H1 (cell line): ENCODE data around the gene NFIA. TPM values are rescaled to one million over a fixed set of nuclear protein-coding genes. Genes with fewer than 3 reads are reported as not detected.

Source experiments
- CTCF ChIA-PET: fragments of 300-600 bp; sonication (Branson Sonifier 250); formaldehyde crosslinking; loops from one replicate; lab custom pipeline; 2021; ENCODE audit not compliant: partially characterized antibody; lab: Charles Lee
- POLR2A ChIA-PET: fragments of 300-600 bp; sonication (Branson Sonifier 250); formaldehyde crosslinking; loops from one replicate; lab custom pipeline; 2021; ENCODE audit warnings: inconsistent platforms; ENCODE audit not compliant: partially characterized antibody; lab: Charles Lee
- DNase-seq, 2 experiments: peaks; one replicate each; pipeline versions ENCODE4 v3.0.0 to v3.0.0-alpha.2; 2010 to 2022; ENCODE audit warnings: low spot score in 2 of 2, low read depth in 1 of 2, mixed read lengths in 1 of 2
- FAIRE-seq: peaks from 2 replicates; lab custom pipeline; 2011; peaks lifted over from hg19 to GRCh38; lab: Jason Lieb, UNC
- H2AFZ ChIP-seq: 2 replicates; pipeline ENCODE4 v1.8.1; 2012; ENCODE audit warnings: low read length, inconsistent platforms
- H2AK5ac ChIP-seq: 2 replicates; pipeline ENCODE4 v1.6.1; 2013; ENCODE audit warnings: low read depth, low read length
- H2BK120ac ChIP-seq: replicated peaks from 2 replicates; pipeline ENCODE3; 2013; ENCODE audit warnings: low read depth, low read length, inconsistent platforms
- H2BK12ac ChIP-seq: 2 replicates; pipeline ENCODE4 v1.6.1; 2013; ENCODE audit warnings: low read depth, low read length
- H2BK15ac ChIP-seq: 2 replicates; pipeline ENCODE4 v1.6.1; 2013; ENCODE audit warnings: low read length
- H2BK20ac ChIP-seq: 2 replicates; pipeline ENCODE4 v1.6.1; 2013; ENCODE audit warnings: low read length
- H2BK5ac ChIP-seq: 2 replicates; pipeline ENCODE4 v1.6.1; 2013; ENCODE audit warnings: low read depth, low read length
- H3K14ac ChIP-seq: 2 replicates; pipeline ENCODE4 v1.6.1; 2013; ENCODE audit warnings: inconsistent platforms; ENCODE audit not compliant: insufficient read length
- H3K18ac ChIP-seq: 2 replicates; pipeline ENCODE4 v1.6.1; 2013; ENCODE audit warnings: low read length; ENCODE audit errors: extremely low read depth
- H3K23ac ChIP-seq: 2 replicates; pipeline ENCODE4 v1.6.1; 2013; ENCODE audit warnings: inconsistent platforms; ENCODE audit not compliant: insufficient read length
- H3K23me2 ChIP-seq: 2 replicates; pipeline ENCODE4 v1.6.1; 2013; ENCODE audit warnings: low read depth, low read length
- H3K27ac ChIP-seq: 2 replicates; pipeline ENCODE4 v1.6.1; 2011; ENCODE audit warnings: low read depth, low read length, inconsistent platforms
- H3K27me3 ChIP-seq, 4 experiments: replicated peaks in 1 of 4; 1 replicate in 1 of 4; 2 replicates in 3 of 4; pipeline versions ENCODE4 v1.6.1 to v1.8.1; 2011 to 2013; ENCODE audit warnings: low read length in 3 of 4, mild to moderate bottlenecking in 3 of 4, inconsistent platforms in 2 of 4, mixed read lengths in 2 of 4, moderate library complexity in 1 of 4; ENCODE audit not compliant: control insufficient read depth in 3 of 4, insufficient read depth in 3 of 4; ENCODE audit errors: extremely low read depth in 1 of 4
- H3K36me3 ChIP-seq, 4 experiments: 2 replicates each; pipeline versions ENCODE4 v1.6.1 to v1.8.1; 2011 to 2013; ENCODE audit warnings: mild to moderate bottlenecking in 4 of 4, low read length in 3 of 4, moderate library complexity in 2 of 4, control low read depth in 1 of 4, inconsistent platforms in 1 of 4; ENCODE audit not compliant: insufficient read depth in 4 of 4, control insufficient read depth in 2 of 4
- H3K4ac ChIP-seq: replicated peaks from 2 replicates; pipeline ENCODE3; 2013; ENCODE audit warnings: low read length, low read depth, mixed read lengths, inconsistent platforms; ENCODE audit not compliant: insufficient read length
- H3K4me1 ChIP-seq, 4 experiments: replicated peaks in 1 of 4; 1 replicate in 1 of 4; 2 replicates in 3 of 4; pipeline versions ENCODE4 v1.6.1 to v1.8.1; 2011 to 2013; ENCODE audit warnings: low read length in 3 of 4, inconsistent platforms in 2 of 4, mixed read lengths in 1 of 4; ENCODE audit not compliant: insufficient read depth in 4 of 4, control insufficient read depth in 3 of 4
- H3K4me2 ChIP-seq, 2 experiments: 2 replicates each; pipeline versions ENCODE4 v1.6.1 to v1.8.1; 2011 to 2013; ENCODE audit warnings: low read depth in 2 of 2, low read length in 2 of 2, control low read depth in 1 of 2, inconsistent platforms in 1 of 2, mild to moderate bottlenecking in 1 of 2; ENCODE audit not compliant: insufficient read depth in 1 of 2
- H3K4me3 ChIP-seq, 4 experiments: fragments of 200-600, 300-600 bp in 1 of 4; sonication (generic), shearing (Covaris generic), sonication (Bioruptor Twin) in 1 of 4; 2 replicates each; pipeline versions ENCODE4 v1.5.1 to v1.8.1; 2011 to 2016; ENCODE audit warnings: low read length in 4 of 4, low read depth in 3 of 4, control low read depth in 2 of 4, inconsistent platforms in 2 of 4, mild to moderate bottlenecking in 2 of 4, mixed read lengths in 1 of 4, moderate library complexity in 1 of 4; ENCODE audit not compliant: insufficient read depth in 2 of 4; ENCODE audit errors: extremely low read depth in 1 of 4
- H3K56ac ChIP-seq: replicated peaks from 2 replicates; pipeline ENCODE3; 2013; ENCODE audit warnings: low read depth, mild to moderate bottlenecking, mixed read lengths, low read length, inconsistent platforms; ENCODE audit not compliant: insufficient read length
- H3K79me1 ChIP-seq: 2 replicates; pipeline ENCODE4 v1.6.1; 2013; ENCODE audit warnings: low read depth, low read length, control low read depth
- H3K79me2 ChIP-seq, 2 experiments: 2 replicates each; pipeline versions ENCODE4 v1.6.1 to v1.8.1; 2012 to 2013; ENCODE audit warnings: low read length in 2 of 2, mild to moderate bottlenecking in 2 of 2, inconsistent platforms in 1 of 2; ENCODE audit not compliant: insufficient read depth in 2 of 2, control insufficient read depth in 1 of 2
- H3K9ac ChIP-seq, 4 experiments: replicated peaks in 1 of 4; 1 replicate in 1 of 4; 2 replicates in 3 of 4; pipeline versions ENCODE4 v1.6.1 to v1.8.1; 2011 to 2013; ENCODE audit warnings: low read depth in 3 of 4, low read length in 3 of 4, control low read depth in 2 of 4, mild to moderate bottlenecking in 2 of 4, moderate library complexity in 2 of 4, inconsistent platforms in 1 of 4; ENCODE audit errors: extremely low read depth in 1 of 4
- H3K9me3 ChIP-seq, 2 experiments: 2 replicates each; pipeline versions ENCODE4 v1.6.1 to v1.8.1; 2012 to 2013; ENCODE audit warnings: mild to moderate bottlenecking in 2 of 2, moderate library complexity in 2 of 2, control low read depth in 1 of 2, inconsistent platforms in 1 of 2, low read depth in 1 of 2, low read length in 1 of 2, mixed read lengths in 1 of 2; ENCODE audit not compliant: insufficient read depth in 2 of 2
- H4K20me1 ChIP-seq, 2 experiments: replicated peaks in 1 of 2; 2 replicates each; pipeline versions ENCODE3 to v1.8.1; 2011 to 2013; ENCODE audit warnings: inconsistent platforms in 2 of 2, low read length in 2 of 2, mild to moderate bottlenecking in 1 of 2; ENCODE audit not compliant: insufficient read depth in 2 of 2, control insufficient read depth in 1 of 2
- H4K5ac ChIP-seq: 2 replicates; pipeline ENCODE4 v1.6.1; 2013; ENCODE audit warnings: low read length, low read depth, mixed read lengths, inconsistent platforms; ENCODE audit not compliant: insufficient read length
- H4K8ac ChIP-seq: 2 replicates; pipeline ENCODE4 v1.8.0; 2013; ENCODE audit warnings: mild to moderate bottlenecking, moderate library complexity, low read length, inconsistent platforms; ENCODE audit not compliant: insufficient read depth; ENCODE audit errors: extremely low read depth
- H4K91ac ChIP-seq: replicated peaks from 2 replicates; pipeline ENCODE3; 2013; ENCODE audit warnings: low read length, mixed read lengths, inconsistent platforms; ENCODE audit not compliant: insufficient read length
- HDAC2 ChIP-seq, 2 experiments: fragments of 300-600 bp in 1 of 2; sonication (generic) in 1 of 2; IDR thresholded peaks; 2 replicates each; pipeline ENCODE4 v1.6.1; 2011 to 2012; ENCODE audit warnings: low read depth in 2 of 2, low read length in 2 of 2, mild to moderate bottlenecking in 2 of 2, moderate library complexity in 2 of 2, borderline replicate concordance in 1 of 2, inconsistent platforms in 1 of 2
- SIRT6 ChIP-seq: IDR thresholded peaks from one replicate; pipeline ENCODE4 v1.7.1; 2012; ENCODE audit warnings: low read length, inconsistent platforms
- WGBS, 2 experiments: shearing (Covaris generic) in 1 of 2; methylation state at CpG; one replicate each; pipeline versions ENCODE4 v1.1.6 to v1.1.7; 2013 to 2015; ENCODE audit warnings: low lambda C conversion rate in 2 of 2, mixed read lengths in 2 of 2, inconsistent platforms in 1 of 2, low coverage in 1 of 2, missing lambda C conversion rate in 1 of 2; ENCODE audit not compliant: insufficient replicate concordance in 2 of 2, insufficient coverage in 1 of 2, insufficient read length in 1 of 2; ENCODE audit errors: extremely low coverage in 1 of 2, missing lambda C conversion rate in 1 of 2; 5-methylcytosine and 5-hydroxymethylcytosine counted together
- polyA plus RNA-seq, 7 experiments: library from polyadenylated mRNA; depleted of rRNA in 3 of 7; stranded (reverse) in 5 of 7; unstranded in 2 of 7; fragments of >200 nt in 5 of 7; fragments of 200-250 nt in 2 of 7; gene quantifications; 1 replicate in 5 of 7; 2 replicates in 1 of 7; 4 replicates in 1 of 7; pipeline versions ENCODE4 v1.2.1 to v1.2.3, GENCODE V29; 2011 to 2013; ENCODE audit warnings: missing spikeins in 2 of 7, mixed read lengths in 2 of 7
- total RNA-seq: library from RNA; stranded (reverse); fragmentation: NEBNext Ultra II Directional; extraction: Animal tissue kit (Norgen Biotek cat#: 25700); gene quantifications from 2 replicates; pipeline ENCODE4 v1.2.1, GENCODE V29; 2021

The NFIA gene
- total and polyA plus RNA-seq, 2 of the 8 experiments (the other 6 are each of a cell fraction or from before 2014, with no cell fraction given): 1.8 to 2.3 TPM

GRCh38 chr1:61085983-61086644, 3.8 kb downstream of the NFIA start:
- Histone ChIP-seq H3K36me3 (peaks cover 0 to 4% (median 0%) of the 10 kb centered on the region in 4 experiments; a peak in 1 of 8 replicates), H2BK20ac (no peak overlapping the region), H3K14ac (no peak overlapping the region), H3K4me2 (no peak overlapping the region), H3K79me2 (no peaks in the 10 kb centered on the region), H3K79me1 (no peaks in the 10 kb centered on the region; the same call in 1 of the 2 replicates), H3K4me3 (no peak overlapping the region), H3K23ac (no peak overlapping the region), H3K18ac (no peak overlapping the region), H4K20me1 (no peaks in the 10 kb centered on the region), H3K9ac (no peak overlapping the region), H3K56ac (no peak overlapping the region), H2BK12ac (no peak overlapping the region), H2BK5ac (no peak overlapping the region), H3K4ac (no peak overlapping the region), H3K4me1 (peaks cover 2 to 8% (median 5%) of the 10 kb centered on the region in 4 experiments; a peak in 5 of 7 replicates), H3K9me3 (no peaks in the 10 kb centered on the region), H2BK120ac (no peak overlapping the region), H4K5ac (no peak overlapping the region), H3K27ac (no peak overlapping the region), H2AK5ac (no peak overlapping the region), H2AFZ (no peak overlapping the region), H3K23me2 (peaks cover 11% of the 10 kb centered on the region), H4K8ac (no peak overlapping the region), H2BK15ac (no peak overlapping the region), H4K91ac (no peak overlapping the region), H3K27me3 (peaks cover 14 to 39% (median 24%) of the 10 kb centered on the region in 4 experiments; a peak in 6 of 7 replicates)
- FAIRE-seq: no peak
- DNase-seq: no peak
- ChIA-PET POLR2A (no interaction called here), CTCF (no interaction called here)
- no peak for TF ChIP-seq SIRT6
- TF ChIP-seq HDAC2 (IDR thresholded peaks at IDR 0.05; ENCODE audit: borderline replicate concordance in 1 of 2, low read depth in 2 of 2, low read length in 2 of 2): no peak
- WGBS, 2 experiments: 85% methylated on average over 4 of the region's 4 CpGs; no CpG with 5 or more reads in 1 of the 2 experiments
